Mucosa of descending colon (tissue), 3 donors: ENCODE data around the gene TRAF3. TPM values are rescaled to one million over a fixed set of nuclear protein-coding genes. Genes with fewer than 3 reads are reported as not detected.

ENCODE experiments used
- ATAC-seq: fragments of 200-7000 bp; cut with Tn5 transposase; one replicate; pipeline ENCODE4 v1.9.1; 2020; ENCODE audit warnings: mild to moderate bottlenecking, moderate library complexity
- DNase-seq, 3 donors: peaks; one replicate each; pipeline ENCODE4 v3.0.0-alpha.2; 2020
- H3K36me3 ChIP-seq: fragments of 200-600 bp; one replicate; pipeline ENCODE4 v1.8.0; 2021; ENCODE audit warnings: low read depth, mild to moderate bottlenecking
- H3K4me1 ChIP-seq: fragments of 200-600 bp; one replicate; pipeline ENCODE4 v1.8.0; 2021; ENCODE audit warnings: low read depth, mild to moderate bottlenecking
- H3K4me3 ChIP-seq: fragments of 200-600 bp; one replicate; pipeline ENCODE4 v1.8.0; 2021; ENCODE audit warnings: mild to moderate bottlenecking
- H3K9me3 ChIP-seq: fragments of 200-600 bp; one replicate; pipeline ENCODE4 v1.8.0; 2021; ENCODE audit warnings: mild to moderate bottlenecking
- CTCF ChIP-seq: fragments of 200-600 bp; IDR thresholded peaks from one replicate; pipeline ENCODE4 v1.8.0; 2022; ENCODE audit warnings: antibody characterized with exemption, mild to moderate bottlenecking
- intact Hi-C, 2 donors: fragments of 100-400 bp; cut with DNase I in 1 of 2; cut with micrococcal nuclease in 1 of 2; formaldehyde crosslinking; loops; one replicate each; pipeline versions ENCODE4 v1.11.0 to v1.11.1; 2022; cut with DNase I, micrococcal nuclease
- total RNA-seq, 3 donors: library from RNA; stranded (reverse); fragmentation: NEBNext Ultra II Directional in 2 of 3; extraction: Animal tissue kit (Norgen Biotek cat#: 25700) in 2 of 3; gene quantifications; one replicate each; pipeline versions ENCODE4 v1.2.1 to v1.2.4, GENCODE V29; 2021 to 2023
- donor health status: DM: no; HTN: no; CAD: no; lungs with moderate emphysema.
- donor health status: DM: no; HTN: no; CAD: no.
- donor health status: DM: no; HTN: yes; CAD: no.

The TRAF3 gene
- total RNA-seq, 3 donors from 2014 or later: 20.9 to 36.0 (median 21.3) TPM

GRCh38 chr14:102951799-102952198, 174.6 kb downstream of the TRAF3 start:
- no peak for TF ChIP-seq CTCF
- intact Hi-C loops: no loop called here

GRCh38 chr14:102952276-102952675, 175.0 kb downstream of the TRAF3 start:
- TF ChIP-seq CTCF: no peak
- Histone ChIP-seq H3K4me3 (no peak overlapping the region), H3K36me3 (peaks cover 19% of the 10 kb centered on the region), H3K4me1 (peaks cover 4% of the 10 kb centered on the region), H3K9me3 (no peaks in the 10 kb centered on the region)
- intact Hi-C loops: no loop called here
- ATAC-seq (no peak), DNase-seq (peak in 1 of 3 donors; percentile 22)

More at GRCh38 chr14:102951799-102952198, 174.6 kb downstream of the TRAF3 start:
- no peak overlapping the region for H3K4me3 ChIP-seq
- H3K9me3 ChIP-seq: no peaks in the 10 kb centered on the region
- ATAC-seq (no peak), DNase-seq (peak in 1 of 3 donors; percentile 1)
- H3K4me1 ChIP-seq: peaks cover 4% of the 10 kb centered on the region
- peaks cover 19% of the 10 kb centered on the region for H3K36me3 ChIP-seq

GRCh38 chr14:102953100-102953499, 175.9 kb downstream of the TRAF3 start:
- ATAC-seq (no peak), DNase-seq (peak in 1 of 3 donors; percentile 26)
- Histone ChIP-seq H3K4me1 (peaks cover 4% of the 10 kb centered on the region), H3K9me3 (no peaks in the 10 kb centered on the region), H3K4me3 (no peak overlapping the region), H3K36me3 (peaks cover 23% of the 10 kb centered on the region)
- TF ChIP-seq CTCF: no peak
- intact Hi-C loops: no loop called here

- DNase-seq: peak in 1 of 3 donors; percentile 29
- Histone ChIP-seq H3K4me1 (no peaks in the 10 kb centered on the region), H3K9me3 (no peaks in the 10 kb centered on the region), H3K36me3 (peaks cover 19% of the 10 kb centered on the region), H3K4me3 (no peak overlapping the region)
- ATAC-seq: no peak
- intact Hi-C loops: no loop called here
- TF ChIP-seq CTCF: no peak
Measured at GRCh38 chr14:102954081-102954789, 177.0 kb downstream of the TRAF3 start.

GRCh38 chr14:102955636-102956408, 178.6 kb downstream of the TRAF3 start:
- DNase-seq (no peak), ATAC-seq (no peak)
- H3K4me3 ChIP-seq: no peak overlapping the region
- no peaks in the 10 kb centered on the region for H3K4me1 ChIP-seq
- no peak for TF ChIP-seq CTCF
- peaks cover 15% of the 10 kb centered on the region for H3K36me3 ChIP-seq
- H3K9me3 ChIP-seq: no peaks in the 10 kb centered on the region
- intact Hi-C loops: no loop called here
